Endometrium (tissue), 2 donors: ENCODE results near the gene LRRC10B.

ENCODE experiments used
- FAIRE-seq: peaks from 2 replicates; lab custom pipeline; 2012; peaks lifted over from hg19 to GRCh38; lab: Jason Lieb, UNC
- donor health status: control.
- donor health status: control.

The LRRC10B gene

DNA sequence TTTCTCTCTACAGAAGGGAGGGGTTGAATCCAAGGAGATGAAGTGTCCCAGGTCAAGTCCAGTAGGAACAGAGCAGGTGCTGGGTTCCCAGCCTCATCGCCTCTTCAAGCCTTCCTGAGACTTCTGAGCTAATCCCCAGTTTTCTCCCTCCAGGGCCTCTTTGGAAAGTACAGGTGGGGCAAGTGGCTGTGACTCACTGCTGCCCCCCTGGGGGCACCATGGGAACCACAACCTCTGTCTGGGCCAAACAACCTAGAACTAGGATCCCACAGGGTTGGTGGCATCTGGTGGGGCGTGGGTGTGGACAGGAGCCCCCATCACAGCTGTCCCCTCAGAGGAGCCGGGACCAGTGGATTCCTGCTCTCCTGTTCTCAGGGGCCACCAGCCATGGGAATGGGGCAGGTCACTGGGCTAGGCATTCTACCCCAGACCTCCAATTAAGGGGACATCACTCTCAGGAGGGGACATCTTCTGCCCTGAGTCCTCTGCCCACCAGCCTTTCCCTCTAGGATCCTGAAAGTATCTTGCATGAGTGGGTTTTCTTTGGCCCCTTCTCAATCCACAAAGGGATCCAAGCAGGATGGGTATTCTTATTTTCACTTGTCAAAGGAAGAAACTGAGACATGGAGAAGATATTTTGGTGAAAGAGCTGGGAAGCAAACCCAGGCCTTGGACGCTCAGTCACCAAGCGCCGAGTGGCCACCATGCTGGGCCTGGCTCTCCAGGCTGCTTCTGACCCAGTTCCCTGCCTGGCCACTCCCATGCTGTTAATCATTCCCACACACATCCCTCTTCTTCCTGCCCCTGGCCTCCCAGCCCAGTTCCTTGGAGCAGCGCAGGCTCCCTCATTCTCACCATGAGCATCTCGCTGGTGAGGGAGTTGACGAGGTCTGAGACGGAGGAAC lies 23.8 kb downstream of the LRRC10B start:
- FAIRE-seq, result no peak

DNA sequence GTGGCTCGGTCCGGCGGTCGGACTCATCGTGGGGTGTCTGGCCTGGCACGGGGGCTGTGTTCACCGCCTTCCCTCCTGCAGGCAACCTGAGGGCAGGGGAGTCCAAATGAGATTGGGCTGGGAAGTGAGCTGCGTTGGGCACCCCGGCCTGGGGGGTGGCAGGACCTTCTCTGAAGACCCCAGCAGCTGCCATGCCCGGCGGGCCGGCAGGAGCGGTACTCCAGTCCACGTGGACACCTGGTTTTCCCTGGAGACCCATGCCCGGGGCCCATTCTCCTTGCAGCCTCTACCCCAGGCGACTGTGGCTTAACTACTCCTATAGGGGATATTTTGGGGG lies 24.5 kb downstream of the LRRC10B start:
- no peak for FAIRE-seq

DNA sequence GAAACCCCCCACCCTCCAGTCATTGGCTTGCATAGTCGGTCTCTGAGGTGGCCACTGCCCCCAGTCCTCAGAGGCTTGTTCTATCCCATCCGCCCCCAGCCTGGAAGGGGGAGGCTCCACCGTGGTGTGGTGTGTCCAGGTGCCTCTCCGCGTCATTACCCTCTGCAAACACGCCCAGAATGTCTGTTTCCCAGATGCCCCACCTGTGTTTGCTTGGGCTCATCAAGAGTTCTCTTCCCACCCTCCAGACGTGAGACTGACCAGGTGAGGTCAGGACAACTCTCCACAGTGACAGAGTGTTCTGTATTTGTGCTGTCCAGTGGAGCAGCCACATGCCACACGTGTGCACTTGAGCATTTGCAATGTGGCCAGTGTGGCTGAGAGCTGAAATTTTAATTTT lies 24.9 kb downstream of the LRRC10B start:
- FAIRE-seq, result no peak

DNA sequence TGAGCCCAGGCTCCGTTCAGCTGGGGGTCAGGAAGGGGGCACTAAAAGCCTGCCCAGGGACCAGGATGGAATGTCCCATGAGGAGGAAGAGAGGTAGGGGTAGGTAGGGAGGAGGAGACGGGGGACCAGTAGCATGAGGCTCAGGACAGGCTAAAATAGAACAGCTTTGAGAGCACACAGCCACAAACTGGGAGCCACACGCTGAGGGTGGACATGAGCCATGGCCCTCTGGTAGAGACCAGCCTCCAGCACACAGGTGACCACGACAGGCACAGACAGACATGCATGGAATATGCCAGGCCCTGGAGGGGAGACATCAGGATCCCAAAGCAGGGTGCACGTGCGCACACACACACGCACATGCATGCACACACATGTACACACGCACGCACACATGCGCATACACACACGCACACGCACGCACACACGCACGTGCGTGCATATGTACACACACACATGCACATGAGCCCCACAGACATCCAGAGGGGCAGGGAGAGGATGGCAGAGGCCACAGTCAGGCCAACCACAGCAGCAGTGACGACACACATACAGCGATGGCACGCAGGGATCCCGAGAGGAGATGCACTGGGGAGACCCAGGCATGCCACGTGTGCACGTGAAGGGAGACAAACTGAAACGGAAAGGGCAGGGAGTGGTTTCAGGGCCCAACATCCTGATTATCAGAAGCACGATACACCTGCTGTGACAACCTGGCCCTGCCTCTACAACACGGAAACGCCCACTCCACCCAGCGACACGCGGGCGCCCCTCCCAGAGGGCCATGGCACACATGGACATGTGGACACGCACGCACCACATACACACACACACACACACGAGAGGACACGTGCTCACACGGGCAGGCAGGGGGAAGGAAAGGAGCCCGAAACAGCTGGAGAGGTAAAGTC lies 25.7 kb downstream of the LRRC10B start:
- FAIRE-seq, result no peak

DNA sequence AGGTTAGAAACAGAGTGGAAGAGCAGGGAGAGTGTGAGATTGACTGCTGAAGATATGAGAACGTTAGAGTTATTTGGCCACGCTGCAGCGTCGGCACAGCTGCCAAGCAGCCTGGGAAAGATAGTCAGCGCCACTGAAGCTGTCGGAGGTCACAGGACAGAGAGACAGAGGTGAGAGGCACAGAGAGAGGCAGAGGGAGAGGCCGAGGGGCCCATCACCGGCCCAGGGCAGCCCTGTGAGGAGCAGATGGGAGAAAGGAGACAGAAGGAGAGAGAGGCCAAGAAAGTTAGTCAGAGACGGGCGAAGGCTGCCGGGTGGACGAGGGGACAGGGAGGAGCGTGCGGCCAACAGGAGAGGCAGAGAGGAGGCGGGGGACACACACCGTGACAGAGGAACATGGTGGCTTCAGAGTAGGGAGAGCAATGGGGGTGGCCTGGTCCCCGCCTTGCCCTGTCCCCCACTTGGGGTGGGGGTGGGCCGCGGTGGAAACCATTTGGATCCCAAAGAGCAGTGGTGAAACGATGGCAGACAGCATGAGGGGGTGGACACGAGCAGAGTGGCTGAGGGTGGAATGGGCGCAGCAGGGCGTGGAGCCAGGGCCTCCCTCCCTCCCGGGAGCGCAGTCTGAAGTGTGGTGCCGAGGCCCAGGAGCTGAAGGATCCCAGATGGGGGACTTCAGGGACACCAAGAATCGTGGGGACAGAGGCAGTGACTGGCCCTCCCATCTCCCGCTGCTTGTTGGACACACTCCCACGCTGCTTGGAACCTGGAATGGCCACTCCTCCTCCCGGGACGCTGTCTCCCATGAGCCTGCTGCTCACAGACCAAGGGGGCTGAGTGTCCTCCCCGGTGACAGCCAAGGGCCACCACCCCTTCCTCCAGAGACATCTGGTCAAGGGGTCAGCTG lies 26.6 kb downstream of the LRRC10B start:
- no peak for FAIRE-seq

DNA sequence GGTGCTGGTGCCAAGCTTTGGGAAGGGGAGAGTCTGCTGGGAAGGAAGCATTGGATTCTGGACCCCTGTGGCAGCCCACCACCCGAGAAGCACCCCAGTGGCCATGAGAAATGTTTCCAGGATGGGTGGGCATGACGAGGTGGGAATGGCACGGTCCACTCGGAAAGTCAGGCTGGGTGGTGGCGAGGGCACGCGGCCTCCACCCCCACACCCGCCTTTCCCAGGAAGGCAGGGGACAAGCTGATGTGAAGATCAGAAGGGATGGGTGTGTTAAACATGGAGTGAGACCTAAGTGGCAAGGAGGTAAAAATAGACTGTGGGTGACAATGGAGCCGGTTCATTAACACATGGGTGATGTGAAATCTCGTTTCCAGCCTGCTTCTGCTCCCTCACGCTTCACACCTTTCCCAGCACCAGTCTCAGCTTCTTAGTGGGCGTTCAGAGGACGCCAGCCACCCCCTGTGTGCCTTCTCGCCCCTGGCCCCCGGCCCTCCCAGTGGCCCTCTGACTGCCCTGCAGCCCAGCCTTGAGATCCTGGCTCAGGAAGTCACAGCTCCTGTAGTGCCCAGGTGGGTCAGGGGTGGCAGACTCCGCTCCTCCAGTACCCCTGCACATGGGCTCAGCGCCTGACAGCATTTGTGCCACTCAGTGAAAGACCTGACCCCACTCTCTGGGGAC lies 27.6 kb downstream of the LRRC10B start:
- no peak for FAIRE-seq

DNA sequence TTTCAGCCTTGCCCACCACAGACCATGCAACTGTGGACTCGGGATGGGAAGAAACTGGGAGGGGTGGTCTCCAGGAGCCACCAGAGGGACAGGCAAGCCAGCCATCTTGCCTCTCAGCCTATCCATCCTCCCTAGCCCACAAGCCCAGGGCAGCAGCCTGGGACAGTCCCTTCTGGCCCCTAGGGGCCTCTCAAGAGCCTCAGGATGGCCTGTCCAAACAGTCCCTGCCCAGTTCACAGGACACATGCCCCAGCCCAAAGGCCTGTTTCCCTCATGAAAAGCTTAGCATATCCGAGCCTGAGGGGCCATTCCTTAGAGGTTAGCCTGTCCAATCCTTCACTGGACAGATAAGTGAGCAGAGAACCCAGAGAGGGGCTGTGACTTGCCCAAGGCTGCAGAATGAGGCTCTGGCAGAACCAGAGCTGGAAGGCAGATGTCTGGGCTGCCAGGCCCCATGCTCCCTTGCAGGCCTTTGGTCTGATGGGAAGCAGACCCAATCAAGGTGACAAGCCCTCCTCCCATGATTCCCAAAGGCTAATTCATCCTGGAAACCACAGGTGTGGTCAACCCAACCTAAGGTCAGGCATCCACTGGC lies 28.2 kb downstream of the LRRC10B start:
- FAIRE-seq, result no peak

DNA sequence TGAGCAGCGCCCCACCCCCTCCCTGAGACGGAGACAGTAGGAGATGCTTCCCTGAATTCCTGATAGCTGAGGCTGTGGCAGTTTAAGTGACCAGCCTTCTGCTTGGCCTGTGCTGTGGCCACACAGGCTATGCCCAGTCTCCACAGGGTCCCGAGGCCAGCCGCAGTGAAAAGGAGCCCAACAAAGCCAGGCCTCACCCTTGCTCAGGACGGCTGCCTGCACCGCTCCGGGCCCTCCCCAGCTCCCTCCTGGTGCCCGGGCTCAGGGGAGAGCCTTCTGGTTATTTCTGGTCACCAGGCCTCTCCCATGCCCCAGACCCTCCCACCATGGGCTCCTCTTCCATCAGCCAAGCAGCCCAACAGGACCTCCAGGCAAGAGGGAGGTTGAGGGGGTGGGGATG lies 28.8 kb downstream of the LRRC10B start:
- no peak for FAIRE-seq

DNA sequence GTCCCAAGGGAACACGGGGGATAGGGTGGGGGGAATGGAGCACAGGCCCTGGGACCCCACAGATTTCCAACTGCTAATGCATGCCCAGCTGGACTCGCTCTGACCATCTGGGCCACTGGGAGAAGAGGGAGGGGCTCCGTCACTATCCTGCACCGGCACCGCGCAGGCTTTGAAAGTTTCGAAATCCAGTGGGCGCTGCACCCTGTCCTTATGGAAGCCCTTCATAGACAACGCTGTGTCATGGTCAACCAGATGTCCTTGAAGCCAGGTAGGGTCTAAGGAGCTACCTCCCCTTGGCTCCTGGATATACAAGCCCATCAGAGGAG lies 30.1 kb downstream of the LRRC10B start:
- FAIRE-seq, result no peak

DNA sequence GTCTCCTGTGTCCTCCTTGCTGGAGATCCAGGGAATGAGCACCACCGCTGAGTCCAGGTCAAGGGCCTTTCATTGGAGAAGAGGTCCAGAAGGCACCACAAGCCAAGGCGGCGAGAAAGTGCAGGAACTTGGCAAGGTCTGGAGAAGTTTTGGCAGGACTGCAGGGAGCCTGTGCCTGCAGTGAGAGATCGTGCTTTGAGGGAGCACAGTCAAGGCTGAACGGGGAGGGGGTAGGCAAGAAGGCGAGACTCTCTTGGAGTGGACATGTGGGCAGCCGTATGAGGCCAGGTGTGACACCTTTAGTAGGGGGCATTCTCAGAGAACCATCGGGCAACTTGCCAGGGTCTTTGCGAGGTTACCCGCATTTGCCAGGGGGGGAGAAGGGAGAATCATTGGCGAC lies 30.5 kb downstream of the LRRC10B start:
- FAIRE-seq, result no peak

DNA sequence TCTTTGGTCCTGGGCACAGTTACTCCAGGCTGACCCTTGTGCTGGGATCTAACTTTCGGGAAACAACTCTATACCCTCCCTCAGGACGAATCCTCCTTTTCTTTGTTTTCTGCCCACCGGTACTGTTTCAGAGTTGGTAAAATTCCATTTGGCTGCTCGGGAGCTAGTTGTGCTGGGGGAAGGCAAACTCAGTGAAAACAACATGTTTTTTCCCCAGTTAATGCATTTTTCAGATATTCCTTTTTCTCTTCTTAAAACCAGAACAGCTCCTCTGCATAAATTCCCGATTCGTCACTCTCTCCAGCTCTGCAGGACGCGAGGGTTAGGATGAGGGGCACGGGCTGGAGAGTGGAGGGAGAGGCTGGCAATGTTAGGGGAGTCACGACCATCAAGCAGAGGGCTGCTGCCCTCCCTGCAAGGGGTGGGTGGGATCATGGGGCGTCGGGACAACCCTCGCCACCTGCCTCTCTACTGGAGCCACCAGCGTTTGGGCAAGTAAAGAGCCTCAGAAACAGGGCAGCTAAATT lies 31.3 kb downstream of the LRRC10B start:
- FAIRE-seq, result no peak

DNA sequence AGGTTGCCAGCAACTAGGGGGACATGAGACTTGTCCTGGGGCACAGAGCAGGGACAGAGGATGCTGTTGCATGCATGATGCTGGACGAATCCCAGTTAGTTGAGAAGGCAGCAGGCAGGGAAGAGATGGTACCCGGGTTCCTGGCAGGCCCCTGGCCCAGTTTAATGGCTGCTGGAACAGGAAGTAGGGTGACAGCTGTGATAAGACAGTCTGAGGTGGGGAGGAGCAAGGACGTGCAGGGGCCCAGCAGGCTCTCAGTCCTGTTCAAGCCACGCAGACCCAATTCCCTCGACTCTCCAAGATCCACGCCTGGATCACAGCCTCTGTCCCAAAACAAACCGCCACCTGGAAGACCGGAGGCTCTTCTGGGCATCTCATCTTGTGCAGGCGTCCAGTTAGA lies 32.0 kb downstream of the LRRC10B start:
- no peak for FAIRE-seq

DNA sequence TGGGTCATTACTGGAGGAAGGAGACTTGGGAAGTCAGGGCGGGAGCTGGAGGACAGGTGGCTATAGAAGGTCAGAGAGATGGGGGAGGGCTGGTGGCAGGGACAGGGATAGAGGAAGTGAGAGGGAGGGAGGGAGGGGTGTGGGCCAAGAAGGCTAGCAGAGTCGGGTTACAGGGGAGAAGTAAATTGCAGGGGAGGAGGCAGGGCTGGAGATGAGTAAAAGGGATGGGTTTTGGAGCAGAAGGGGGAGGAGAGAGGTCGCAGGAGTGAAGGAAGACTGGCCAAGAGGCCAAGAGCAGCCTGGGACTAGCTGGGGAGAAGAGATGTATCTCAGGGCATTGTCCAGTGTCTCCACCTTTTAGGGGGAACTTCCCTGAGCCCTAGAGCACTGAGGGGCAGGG lies 33.0 kb downstream of the LRRC10B start:
- FAIRE-seq, result no peak

DNA sequence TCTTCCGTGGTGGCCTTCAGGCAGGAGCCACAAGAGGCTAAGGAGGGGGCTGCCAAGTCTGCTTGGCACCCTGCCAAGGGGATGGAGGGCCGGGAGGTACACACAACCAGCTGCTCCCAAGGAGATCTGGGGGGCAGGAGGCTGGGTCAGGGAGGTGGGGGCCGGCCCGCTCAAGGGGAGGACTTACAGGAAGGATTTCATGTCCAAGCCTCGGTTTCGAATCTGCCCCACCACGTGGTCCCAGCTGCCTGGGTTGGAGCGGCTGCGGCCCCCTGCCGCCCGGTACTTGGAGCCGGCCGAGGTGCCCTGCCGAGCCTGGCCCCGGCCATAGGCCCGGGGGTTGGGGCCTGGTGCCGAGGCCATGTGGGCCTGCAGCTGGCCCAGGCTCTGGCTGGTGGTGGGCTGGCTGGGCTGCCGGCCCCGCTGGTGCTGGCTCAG lies 33.5 kb downstream of the LRRC10B start:
- no peak for FAIRE-seq

DNA sequence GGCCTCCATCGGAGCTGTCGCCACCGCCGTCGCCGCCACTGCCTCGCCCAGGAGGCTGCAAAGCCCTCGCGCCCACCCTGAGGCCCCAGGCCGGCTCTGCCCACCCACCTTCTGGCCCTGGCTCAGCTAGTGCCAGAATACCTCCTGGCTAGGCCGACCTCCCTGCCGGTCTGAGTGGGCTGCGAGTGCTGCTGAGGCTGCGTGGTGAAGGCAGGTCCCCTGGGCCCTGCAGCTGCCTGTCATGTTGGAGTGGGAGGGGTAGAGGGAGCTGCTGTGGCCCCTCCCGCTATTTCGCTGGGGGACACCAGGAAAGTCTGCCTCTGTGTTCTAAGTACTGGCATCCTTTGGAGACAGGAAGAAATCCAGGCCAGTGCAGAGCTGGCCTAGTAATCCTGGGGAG lies 34.2 kb downstream of the LRRC10B start:
- no peak for FAIRE-seq

DNA sequence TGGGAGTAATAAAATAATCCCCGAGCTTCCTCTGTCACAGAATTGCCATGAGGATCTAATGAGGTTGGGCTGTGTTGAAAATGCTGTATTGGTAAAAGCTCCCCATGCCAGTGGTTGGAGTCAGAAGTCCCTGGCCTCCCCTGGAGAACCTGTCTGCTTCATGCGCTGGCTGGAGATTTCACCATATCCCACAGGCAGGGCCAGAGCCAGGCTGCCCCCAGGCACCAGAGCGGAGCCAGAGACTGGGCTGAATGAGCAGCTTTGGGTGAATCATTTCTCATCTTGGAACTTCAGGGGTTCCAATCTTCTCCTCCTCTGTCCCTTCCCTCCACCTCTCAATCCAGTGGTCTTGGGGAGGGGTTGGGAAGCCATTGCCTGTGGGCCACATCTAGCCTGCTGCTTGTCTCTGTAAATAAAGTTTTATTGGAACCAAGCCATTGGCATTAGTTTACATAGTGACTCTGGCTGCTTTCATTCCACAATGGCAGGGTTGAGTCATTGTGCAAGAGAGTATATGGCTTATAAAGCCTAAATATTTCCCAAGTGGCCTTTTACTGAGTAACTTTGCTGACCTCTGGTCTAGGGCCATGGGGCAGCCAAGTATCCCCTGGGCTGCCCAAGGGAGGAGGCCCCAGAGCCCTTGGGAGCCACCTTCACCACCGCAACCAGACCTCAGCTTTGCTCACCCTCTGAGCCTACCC lies 35.2 kb downstream of the LRRC10B start:
- FAIRE-seq, result no peak

DNA sequence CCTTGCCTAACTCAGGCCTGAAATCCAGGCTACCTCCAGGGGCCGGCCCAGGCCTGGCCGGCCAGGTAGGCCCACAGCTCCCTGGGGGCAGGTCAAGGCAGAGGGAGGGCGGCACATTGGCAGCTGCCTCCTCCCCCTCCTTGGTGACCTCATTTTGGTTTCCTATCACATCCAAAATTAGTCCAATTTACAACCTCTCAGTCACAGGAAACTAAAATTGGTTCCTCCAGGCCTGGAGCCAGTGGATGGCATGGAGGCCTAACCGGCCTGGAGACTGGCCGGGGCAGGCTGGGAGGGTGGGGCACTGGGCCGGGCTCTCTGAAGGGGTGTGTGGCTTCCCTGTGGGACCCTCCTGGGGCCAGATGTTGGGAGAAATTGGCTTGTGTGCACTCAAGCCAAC lies 35.9 kb downstream of the LRRC10B start:
- FAIRE-seq, result no peak

DNA sequence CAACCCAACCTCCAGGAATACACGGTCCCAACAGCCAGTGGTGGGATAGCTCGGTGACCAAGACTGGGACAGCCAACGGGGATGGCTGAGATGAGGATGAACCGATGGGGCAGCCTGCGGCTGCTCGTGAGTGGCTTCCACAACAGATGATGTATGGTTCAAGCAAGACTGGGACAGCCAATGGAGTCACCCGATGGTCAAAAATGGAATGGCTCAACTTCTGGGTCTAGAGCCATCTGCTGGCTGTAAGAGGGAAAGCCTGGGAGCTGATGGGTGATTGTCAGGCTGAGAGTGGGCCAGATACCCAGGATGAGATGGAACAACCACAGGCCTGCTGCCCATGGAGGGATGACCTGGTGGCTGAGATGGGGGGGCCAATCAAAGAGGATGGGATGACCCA lies 36.8 kb downstream of the LRRC10B start:
- FAIRE-seq, result no peak

DNA sequence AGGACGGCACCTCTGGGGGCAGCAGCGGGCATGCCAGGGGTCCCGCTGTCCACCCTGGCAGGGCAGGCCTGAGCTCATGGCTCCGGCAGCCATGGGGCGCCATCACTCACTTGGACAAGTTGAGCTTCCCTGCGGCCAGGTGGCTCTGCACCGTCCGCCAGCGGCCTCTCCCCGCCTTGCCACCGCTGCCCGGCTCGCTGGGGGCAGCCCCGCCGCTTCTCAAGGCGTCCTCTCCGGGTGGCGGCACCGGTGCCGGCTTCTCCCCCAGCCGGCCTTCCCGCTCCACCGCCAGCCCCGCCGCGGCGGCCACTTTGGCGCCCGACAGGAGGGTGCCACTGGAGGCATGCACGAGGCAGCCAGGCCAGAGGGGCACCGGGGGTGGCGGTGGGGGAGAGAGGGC lies 37.4 kb downstream of the LRRC10B start:
- no peak for FAIRE-seq

DNA sequence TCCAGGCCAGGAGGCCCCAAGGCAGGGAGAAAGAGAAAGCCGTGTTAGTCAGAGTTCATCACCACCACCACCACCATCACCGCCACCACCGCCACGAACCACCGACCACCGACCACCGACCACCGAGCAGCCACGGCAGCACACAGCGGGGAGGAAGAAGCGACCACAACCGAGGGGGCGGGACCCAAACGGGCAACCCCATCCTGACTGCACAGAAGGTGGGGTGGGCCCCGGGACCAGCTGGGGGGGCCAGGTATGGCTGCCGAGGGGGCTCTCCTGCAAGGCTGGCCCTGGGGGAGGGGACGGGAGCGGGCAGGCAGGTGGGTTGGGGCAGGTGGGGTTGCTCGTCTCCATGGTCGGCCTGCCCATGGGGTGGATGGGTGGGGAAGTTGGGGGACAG lies 38.1 kb downstream of the LRRC10B start:
- no peak for FAIRE-seq

DNA sequence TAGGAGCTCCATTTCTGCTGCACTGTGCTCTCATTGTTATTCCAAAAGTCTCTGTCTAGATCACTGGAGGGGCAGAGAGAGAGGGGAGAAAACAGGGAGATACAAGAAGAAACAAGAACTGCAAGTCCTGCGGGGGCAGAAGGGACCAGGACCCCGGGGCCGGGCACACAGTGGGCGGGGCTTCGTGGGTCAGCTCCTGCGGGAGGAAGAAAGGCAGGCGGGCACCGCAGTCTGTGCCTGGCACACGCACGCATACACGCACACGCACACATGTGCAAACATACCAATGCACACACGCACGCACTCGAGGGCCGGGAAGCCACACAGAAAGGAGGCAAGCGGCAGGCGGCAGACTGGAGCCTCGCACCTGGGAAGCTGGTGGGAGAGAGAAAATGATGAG lies 38.7 kb downstream of the LRRC10B start:
- FAIRE-seq, result no peak
